SH-SY5Y (cell line): ENCODE data around the gene TRMT44.

Source experiments
- GATA2 ChIP-seq: IDR thresholded peaks from 2 replicates; pipeline ENCODE4 v1.6.1; 2011; ENCODE audit warnings: mild to moderate bottlenecking, low read depth, low read length
- GATA3 ChIP-seq: IDR thresholded peaks from 2 replicates; pipeline ENCODE4 v1.6.1; 2011; ENCODE audit warnings: low read depth, mild to moderate bottlenecking, low read length, moderate library complexity

DNA sequence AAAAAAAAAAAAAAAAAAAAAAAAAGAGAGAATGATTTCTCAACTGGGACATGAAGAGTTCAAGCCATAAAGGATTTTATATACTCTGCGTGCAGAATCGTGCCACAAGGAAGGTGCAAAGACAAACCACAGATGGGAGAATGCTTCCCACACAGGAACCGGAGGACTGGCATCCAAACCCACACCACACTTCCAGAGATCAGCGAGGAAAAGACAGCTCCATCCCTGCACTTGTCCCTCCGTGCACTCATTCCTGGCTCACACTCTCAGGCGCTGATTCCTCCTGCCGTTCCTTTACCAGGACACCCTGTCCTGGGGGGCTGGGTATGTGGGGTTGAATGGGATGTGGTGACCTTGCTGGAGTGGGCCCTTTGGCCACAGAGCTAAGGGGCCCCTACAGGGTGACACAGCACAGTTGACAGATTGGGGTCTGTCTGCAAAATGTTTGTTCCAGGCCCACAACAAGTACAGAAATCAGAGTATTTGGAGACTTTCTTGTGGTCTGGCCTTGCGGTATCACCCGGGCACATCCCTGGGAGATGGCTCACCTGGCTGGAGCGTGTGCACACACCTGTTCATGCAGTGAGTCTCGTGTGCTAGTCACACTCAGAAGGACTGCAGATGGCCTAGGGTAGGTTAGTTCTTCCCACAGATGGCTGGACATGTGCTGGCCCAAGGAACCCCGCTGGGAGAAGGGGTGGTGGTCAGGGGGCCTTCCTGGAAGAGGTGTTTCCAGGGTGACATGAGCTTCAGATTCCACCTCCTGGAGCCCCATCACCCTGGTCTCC is 84.2 kb downstream of the TRMT44 start:
- TF ChIP-seq GATA2 (no peak), GATA3 (no peak)
